Kidney tubule cell (primary cell): ENCODE results near the gene DHRSX.
"Not testable (repeated sequence)": the region's sequence is repeated elsewhere in the genome, so short reads cannot be mapped to it uniquely, and the experiment has no call there.

Experiments used
- DNase-seq: peaks from one replicate; pipeline ENCODE4 v3.0.0-alpha.2; 2018; ENCODE audit warnings: low spot score

Gene DHRSX

DNA sequence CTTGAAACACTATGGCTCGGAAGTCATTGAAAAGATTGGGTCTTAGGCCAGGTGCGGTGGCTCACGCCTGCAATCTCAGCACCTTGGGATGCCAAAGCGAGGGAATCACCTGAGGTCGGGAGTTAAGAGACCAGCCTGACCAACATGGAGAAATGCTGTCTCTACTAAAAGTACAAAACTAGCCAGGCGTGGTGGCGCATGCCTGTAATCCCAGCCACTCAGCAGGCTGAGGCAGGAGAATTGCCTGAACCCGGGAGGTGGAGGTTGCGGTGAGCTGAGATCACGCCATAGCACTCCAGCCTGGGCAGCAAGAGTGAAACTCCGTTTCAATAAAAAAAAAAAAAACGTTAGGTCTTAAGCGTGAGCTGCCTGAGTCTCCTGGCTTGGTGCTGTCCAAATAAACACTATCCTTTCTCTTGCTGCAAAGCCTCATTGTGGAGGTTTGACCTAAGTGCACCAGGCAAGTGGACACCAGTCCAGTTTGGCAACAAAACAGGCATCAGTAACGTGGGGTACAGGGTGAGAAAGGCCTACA, 185.9 kb downstream of the DHRSX start:
- DNase-seq: peak; percentile 17

- peak; percentile 37 for DNase-seq
These were observed 186.7 kb downstream of the DHRSX start for GRCh38 chrX:2313864-2314640.

DNA sequence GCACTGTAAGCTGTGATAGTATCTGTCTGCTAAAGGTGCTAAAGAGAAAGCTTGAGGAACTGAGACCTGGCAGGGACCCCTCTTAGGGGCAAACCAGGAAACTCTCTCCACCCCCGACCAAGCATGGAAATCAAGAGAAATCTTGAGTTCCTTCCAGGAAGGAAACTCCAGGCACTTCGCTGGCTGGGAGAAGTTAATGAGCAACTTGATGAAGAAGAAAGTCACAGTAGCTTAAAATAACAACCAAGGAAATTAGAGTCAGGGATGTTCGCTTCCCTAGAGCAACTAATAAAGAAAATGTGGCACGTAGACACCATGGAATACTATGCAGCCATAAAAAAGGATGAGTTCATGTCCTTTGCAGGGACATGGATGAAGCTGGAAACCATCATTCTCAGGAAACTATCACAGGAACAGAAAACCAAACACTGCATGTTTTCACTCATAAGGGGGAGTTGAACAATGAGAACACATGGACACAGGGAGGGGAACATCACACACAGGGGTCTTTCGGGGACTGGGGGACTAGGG, 188.7 kb downstream of the DHRSX start:
- peak; percentile 38 for DNase-seq

- no peak for DNase-seq
These were observed 189.3 kb downstream of the DHRSX start for GRCh38 chrX:2311501-2311900.

- no peak for DNase-seq
These were observed 198.9 kb downstream of the DHRSX start for GRCh38 chrX:2301901-2302300.

GRCh38 chrX:2299871-2300270, 200.9 kb downstream of the DHRSX start:
- DNase-seq: no peak

GRCh38 chrX:2286731-2287130, 214.0 kb downstream of the DHRSX start:
- DNase-seq: no peak

GRCh38 chrX:2284601-2285000, 216.2 kb downstream of the DHRSX start:
- no peak for DNase-seq

DNA sequence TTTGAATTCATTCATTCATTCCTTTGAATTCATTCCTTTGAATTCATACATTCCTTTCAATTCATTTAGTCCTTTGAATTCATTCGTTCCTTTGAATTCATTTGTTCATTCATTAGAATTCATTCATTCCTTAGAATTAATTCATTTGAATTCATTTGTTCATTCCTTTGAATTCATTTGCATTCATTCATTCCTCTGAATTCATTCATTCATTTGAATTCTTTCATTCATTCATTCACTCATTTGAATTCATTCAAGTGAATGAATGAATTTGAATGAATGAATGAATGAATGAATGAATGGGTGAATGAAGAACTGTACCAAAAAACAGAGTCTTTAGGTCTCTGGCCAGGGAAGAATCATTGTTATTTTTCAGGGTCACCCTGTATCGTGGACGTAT, 216.6 kb downstream of the DHRSX start:
- no peak for DNase-seq

- DNase-seq: no peak
These were observed 217.5 kb downstream of the DHRSX start for GRCh38 chrX:2283111-2283859.

GRCh38 chrX:2282490-2283090, 218.2 kb downstream of the DHRSX start:
- DNase-seq: no peak

GRCh38 chrX:2272337-2272736, 228.4 kb downstream of the DHRSX start:
- no peak for DNase-seq

DNA sequence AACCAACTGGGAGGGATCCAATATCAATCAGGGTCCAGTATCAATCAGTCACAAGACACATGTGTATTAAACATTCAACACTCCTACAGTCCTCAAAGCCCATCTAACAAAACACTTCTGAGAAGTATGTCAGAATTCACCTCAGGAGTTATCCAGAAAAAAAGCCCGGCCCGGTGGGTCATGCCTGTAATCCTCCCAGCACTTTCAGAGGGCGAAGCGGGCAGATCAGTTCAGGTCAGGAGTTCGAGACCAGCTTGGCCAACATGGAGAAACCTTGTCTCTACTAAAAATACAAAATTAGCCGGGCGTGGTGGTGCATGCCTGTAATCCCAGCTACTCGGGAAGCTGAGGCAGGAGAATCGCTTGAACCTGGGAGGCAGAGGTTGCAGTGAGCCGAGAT, 229.2 kb downstream of the DHRSX start:
- DNase-seq: not testable (repeated sequence)

DNA sequence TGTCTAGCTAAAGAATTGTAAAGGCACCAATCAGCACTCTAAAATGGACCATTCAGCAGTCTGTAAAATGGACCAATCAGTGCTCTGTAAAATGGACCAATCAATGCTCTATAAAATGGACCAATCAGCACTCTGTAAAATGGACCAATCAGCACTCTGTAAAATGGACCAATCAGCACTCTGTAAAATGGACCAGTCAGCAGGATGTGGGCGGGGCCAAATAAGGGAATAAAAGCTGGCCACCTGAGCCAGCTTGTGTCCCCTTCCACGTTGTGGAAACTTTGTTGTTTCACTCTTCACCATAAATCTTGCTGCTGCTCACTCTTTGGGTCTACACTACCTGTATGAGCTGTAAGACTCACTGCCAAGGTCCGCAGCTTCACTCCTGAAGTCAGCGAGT, 230.0 kb downstream of the DHRSX start:
- DNase-seq: not testable (repeated sequence)

DNA sequence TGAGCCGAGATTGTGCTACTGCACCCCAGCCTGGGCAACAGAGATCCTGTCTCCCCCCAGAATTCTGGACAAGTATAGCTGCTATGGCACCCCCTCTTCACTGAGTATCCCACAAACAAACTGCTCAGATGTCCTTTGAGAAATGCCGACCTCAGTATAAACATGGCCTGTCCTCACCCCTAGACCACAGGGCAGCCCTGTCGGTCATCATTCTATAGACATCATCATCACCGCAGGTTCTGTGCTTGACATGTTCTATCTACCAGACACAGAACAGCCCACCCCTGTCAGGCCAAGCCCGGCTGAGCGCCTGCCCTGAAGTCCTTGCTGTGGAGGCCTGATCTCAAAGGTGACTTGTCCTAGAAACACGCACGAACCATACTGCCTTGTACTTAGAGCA, 232.9 kb downstream of the DHRSX start:
- no peak for DNase-seq

- no peak for DNase-seq
These were observed 234.1 kb downstream of the DHRSX start for GRCh38 chrX:2266445-2267349.

DNA sequence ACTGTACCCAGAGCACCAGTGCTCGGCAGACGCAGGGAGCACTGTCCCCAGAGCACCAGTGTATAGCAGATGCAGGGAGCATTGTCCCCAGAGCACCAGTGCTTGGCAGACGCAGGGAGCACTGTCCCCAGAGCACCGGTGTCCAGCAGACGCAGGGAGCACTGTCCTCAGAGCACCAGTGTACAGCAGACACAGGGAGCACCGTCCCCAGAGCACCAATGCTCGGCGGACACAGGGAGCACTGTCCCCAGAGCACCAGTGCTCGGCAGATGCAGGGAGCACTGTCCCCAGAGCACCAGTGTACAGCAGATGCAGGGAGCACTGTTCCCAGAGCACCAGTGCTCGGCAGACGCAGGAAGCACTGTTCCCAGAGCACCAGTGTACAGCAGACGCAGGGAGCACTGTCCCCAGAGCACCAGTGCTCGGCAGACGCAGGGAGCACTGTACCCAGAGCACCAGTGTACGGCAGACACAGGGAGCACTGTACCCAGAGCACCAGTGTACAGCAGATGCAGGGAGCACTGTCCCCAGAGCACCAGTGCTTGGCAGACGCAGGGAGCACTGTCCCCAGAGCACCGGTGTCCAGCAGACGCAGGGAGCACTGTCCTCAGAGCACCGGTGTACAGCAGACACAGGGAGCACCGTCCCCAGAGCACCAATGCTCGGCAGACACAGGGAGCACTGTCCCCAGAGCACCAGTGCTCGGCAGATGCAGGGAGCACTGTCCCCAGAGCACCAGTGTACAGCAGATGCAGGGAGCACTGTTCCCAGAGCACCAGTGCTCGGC, 234.9 kb downstream of the DHRSX start:
- DNase-seq: not testable (repeated sequence)

DNA sequence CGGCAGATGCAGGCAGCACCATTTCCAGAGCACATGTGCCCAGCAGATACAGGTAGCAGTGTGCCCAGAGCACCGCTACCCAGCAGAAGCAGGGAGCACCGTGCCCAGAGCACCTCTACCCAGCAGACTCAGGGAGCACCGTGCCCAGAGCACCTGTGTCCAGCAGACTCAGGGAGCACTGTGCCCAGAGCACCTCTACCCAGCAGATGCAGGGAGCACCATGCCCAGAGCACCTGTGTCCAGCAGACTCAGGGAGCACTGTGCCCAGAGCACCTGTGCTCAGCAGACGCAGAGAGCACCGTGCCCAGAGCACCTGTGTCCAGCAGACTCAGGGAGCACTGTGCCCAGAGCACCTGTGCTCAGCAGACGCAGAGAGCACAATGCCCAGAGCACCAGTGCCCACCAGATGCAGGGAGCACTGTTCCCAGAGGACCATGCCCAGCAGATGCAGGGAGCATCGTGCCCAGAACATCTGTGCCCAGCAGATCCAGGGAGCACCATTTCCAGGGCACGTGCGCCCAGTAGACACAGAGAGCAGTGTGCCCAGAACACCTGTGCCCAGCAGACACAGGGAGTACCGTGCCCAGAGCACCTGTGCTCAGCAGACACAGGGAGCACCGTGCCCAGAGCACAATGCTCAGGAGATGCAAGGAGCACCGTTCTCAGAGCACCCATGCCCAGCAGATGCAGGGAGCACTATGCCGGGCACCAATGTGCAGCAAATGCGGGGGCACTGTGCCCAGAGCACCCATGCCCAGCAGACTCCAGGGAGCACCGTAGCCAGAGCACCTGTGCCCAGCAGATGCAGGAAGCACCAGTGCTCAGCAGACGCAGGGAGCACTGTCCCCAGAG, 236.4 kb downstream of the DHRSX start:
- no peak for DNase-seq

DNA sequence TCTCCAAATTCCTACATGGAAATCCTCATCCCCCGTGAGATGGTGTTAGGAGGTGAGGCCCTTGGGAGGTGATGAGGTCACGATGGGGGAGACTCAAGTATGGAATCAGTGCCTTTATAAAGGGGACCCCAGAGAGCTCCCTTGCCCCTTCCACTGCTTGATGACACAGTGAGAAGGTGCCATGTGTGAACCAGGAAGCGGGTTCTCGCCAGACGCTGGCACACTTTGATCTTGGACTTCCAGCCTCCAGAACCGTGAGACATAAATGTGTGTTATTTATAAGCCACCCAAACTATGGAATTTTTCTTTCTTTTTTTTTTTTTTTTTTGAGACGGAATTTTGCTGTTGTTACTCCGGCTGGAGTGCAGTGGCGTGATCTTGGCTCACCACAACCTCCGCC, 237.6 kb downstream of the DHRSX start:
- no peak for DNase-seq

- no peak for DNase-seq
These were observed 238.1 kb downstream of the DHRSX start for GRCh38 chrX:2262668-2263055.
